ENCODE data around the gene LIPH. TPM values are rescaled to one million over a fixed set of nuclear protein-coding genes. Genes with fewer than 3 reads are reported as not detected.

Gene LIPH
- total and polyA plus RNA-seq, 2 of the 8 experiments (the other 6 are each of a cell fraction or from before 2014, with no cell fraction given) = 0.08 TPM; not detected in 1

GRCh38 chr3:185584686-185585085 is 32.3 kb upstream of the LIPH start:
- Histone ChIP-seq H3K79me1 (ENCODE audit: low read depth, low read length) (peaks cover 11% of the 10 kb centered on the region), H3K23ac (ENCODE audit: insufficient read length) (no peak overlapping the region), H3K4me3 (ENCODE audit: extremely low read depth in 1 of 4, insufficient read depth in 2 of 4, low read depth in 3 of 4, low read length in 4 of 4) (peak overlapping the region in 2 of 4 experiments; percentile 81 to 87; a peak in 4 of 8 replicates), H2BK5ac (ENCODE audit: low read depth, low read length) (0 out of 2 replicates have a peak overlapping the region, but pooled peaks have one; percentile 52), H3K79me2 (ENCODE audit: control insufficient read depth in 1 of 2, insufficient read depth in 2 of 2, low read length in 2 of 2) (peaks cover 24 to 68% of the 10 kb centered on the region in 2 experiments), H3K4me1 (replicated peaks in 1 of 4; ENCODE audit: control insufficient read depth in 3 of 4, insufficient read depth in 4 of 4, low read length in 3 of 4) (peaks cover 0 to 22% (median 9%) of the 10 kb centered on the region in 4 experiments; a peak in 6 of 7 replicates), H4K5ac (ENCODE audit: insufficient read length, low read depth, low read length) (no peak overlapping the region), H3K18ac (ENCODE audit: extremely low read depth, low read length) (no peak overlapping the region), H2BK20ac (ENCODE audit: low read length) (no peak overlapping the region), H3K9me3 (ENCODE audit: insufficient read depth in 2 of 2, low read depth in 1 of 2, low read length in 1 of 2) (no peaks in the 10 kb centered on the region), H2AFZ (ENCODE audit: low read length) (no peak overlapping the region), H2BK15ac (ENCODE audit: low read length) (no peak overlapping the region), H4K91ac (replicated peaks; ENCODE audit: insufficient read length, low read length) (no peak overlapping the region), H4K20me1 (replicated peaks in 1 of 2; ENCODE audit: control insufficient read depth in 1 of 2, insufficient read depth in 2 of 2, low read length in 2 of 2) (peaks cover 11% of the 10 kb centered on the region in 2 experiments), H3K27me3 (replicated peaks in 1 of 4; ENCODE audit: control insufficient read depth in 3 of 4, extremely low read depth in 1 of 4, insufficient read depth in 3 of 4, low read length in 3 of 4) (no peaks in the 10 kb centered on the region), H4K8ac (ENCODE audit: extremely low read depth, insufficient read depth, low read length) (no peak overlapping the region), H3K14ac (ENCODE audit: insufficient read length) (no peak overlapping the region), H3K4me2 (ENCODE audit: insufficient read depth in 1 of 2, low read depth in 2 of 2, low read length in 2 of 2) (peak overlapping the region; percentile 88 to 90; a peak in 3 of 4 replicates), H3K27ac (ENCODE audit: low read depth, low read length) (peak overlapping the region; percentile 37; the same call in 1 of the 2 replicates), H2AK5ac (ENCODE audit: low read depth, low read length) (no peak overlapping the region), H2BK12ac (ENCODE audit: low read depth, low read length) (no peak overlapping the region), H3K56ac (replicated peaks; ENCODE audit: insufficient read length, low read depth, low read length) (no peak overlapping the region), H2BK120ac (replicated peaks; ENCODE audit: low read depth, low read length) (no peak overlapping the region), H3K36me3 (ENCODE audit: control insufficient read depth in 2 of 4, insufficient read depth in 4 of 4, low read length in 3 of 4) (peaks cover 0 to 5% (median 0%) of the 10 kb centered on the region in 4 experiments; a peak in 1 of 8 replicates), H3K9ac (replicated peaks in 1 of 4; ENCODE audit: extremely low read depth in 1 of 4, low read depth in 3 of 4, low read length in 3 of 4) (peak overlapping the region in 2 of 4 experiments; percentile 14 to 43; a peak in 1 of 7 replicates), H3K23me2 (ENCODE audit: low read depth, low read length) (peaks cover 12% of the 10 kb centered on the region), H3K4ac (replicated peaks; ENCODE audit: insufficient read length, low read depth, low read length) (no peak overlapping the region)
- FAIRE-seq (no peak), DNase-seq (ENCODE audit: low read depth in 1 of 2, low spot score in 2 of 2) (no peak)
- ChIA-PET CTCF (ENCODE audit: partially characterized antibody) (interaction anchor here (1.6 kb wide), 1 partner anchor 124 kb away, joined by 3 read pairs; no protein-coding TSS in a partner anchor), POLR2A (ENCODE audit: partially characterized antibody) (interaction anchor here (1.0 to 1.1 kb wide), 2 partner anchors 11 to 353 kb away, joined by 3 read pairs; partner anchors contain the start of gene TRA2B)
- 86% methylated on average over 4 of the region's 4 CpGs; no CpG with 5 or more reads in 1 of the 2 experiments for WGBS, 2 experiments (ENCODE audit: extremely low coverage in 1 of 2, insufficient coverage in 1 of 2, insufficient read length in 1 of 2, insufficient replicate concordance in 2 of 2, low coverage in 1 of 2, low lambda C conversion rate in 2 of 2, missing lambda C conversion rate in 1 of 2)
- TF ChIP-seq BACH1 (IDR thresholded peaks at IDR 0.05; ENCODE audit: low read length) (no peak), TAF1 (IDR thresholded peaks at IDR 0.05; ENCODE audit: low read depth, low read length) (no peak), SP1 (IDR thresholded peaks at IDR 0.05; ENCODE audit: low read depth, low read length) (no peak), ASH2L (IDR thresholded peaks at IDR 0.05; ENCODE audit: low read length) (no peak), SP2 (IDR thresholded peaks at IDR 0.05; ENCODE audit: low read length) (no peak), EP300 (IDR thresholded peaks at IDR 0.05; ENCODE audit: borderline replicate concordance in 1 of 2, low read depth in 2 of 2, low read length in 2 of 2) (no peak), NANOG (IDR thresholded peaks at IDR 0.05; ENCODE audit: insufficient read depth, low read depth, low read length, poor library complexity, severe bottlenecking) (no peak), POLR2A (IDR thresholded peaks at IDR 0.05; ENCODE audit: control extremely low read depth in 1 of 2, low read depth in 2 of 2, low read length in 2 of 2) (no peak), KDM1A (IDR thresholded peaks at IDR 0.05; ENCODE audit: borderline replicate concordance, low read length) (no peak), SP4 (IDR thresholded peaks at IDR 0.05; ENCODE audit: low read length) (no peak), GABPA (IDR thresholded peaks at IDR 0.05; ENCODE audit: borderline replicate concordance, insufficient read depth, low read length) (no peak), HDAC6 (IDR thresholded peaks at IDR 0.05; ENCODE audit: low read depth, low read length) (no peak)
- TF ChIP-seq, protein P1, sequence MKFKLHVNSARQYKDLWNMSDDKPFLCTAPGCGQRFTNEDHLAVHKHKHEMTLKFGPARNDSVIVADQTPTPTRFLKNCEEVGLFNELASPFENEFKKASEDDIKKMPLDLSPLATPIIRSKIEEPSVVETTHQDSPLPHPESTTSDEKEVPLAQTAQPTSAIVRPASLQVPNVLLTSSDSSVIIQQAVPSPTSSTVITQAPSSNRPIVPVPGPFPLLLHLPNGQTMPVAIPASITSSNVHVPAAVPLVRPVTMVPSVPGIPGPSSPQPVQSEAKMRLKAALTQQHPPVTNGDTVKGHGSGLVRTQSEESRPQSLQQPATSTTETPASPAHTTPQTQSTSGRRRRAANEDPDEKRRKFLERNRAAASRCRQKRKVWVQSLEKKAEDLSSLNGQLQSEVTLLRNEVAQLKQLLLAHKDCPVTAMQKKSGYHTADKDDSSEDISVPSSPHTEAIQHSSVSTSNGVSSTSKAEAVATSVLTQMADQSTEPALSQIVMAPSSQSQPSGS (IDR thresholded peaks at IDR 0.05; ENCODE audit: low read length) = no peak

Measured in H1 (cell line).